ENCODE data around the gene UNC93A. TPM values are rescaled to one million over a fixed set of nuclear protein-coding genes. Genes with fewer than 3 reads are reported as not detected.
"Not testable (repeated sequence)": the region's sequence is repeated elsewhere in the genome, so short reads cannot be mapped to it uniquely, and the experiment has no call there.

Gene UNC93A
- total RNA-seq, 2 experiments from 2014 or later, result not detected

DNA sequence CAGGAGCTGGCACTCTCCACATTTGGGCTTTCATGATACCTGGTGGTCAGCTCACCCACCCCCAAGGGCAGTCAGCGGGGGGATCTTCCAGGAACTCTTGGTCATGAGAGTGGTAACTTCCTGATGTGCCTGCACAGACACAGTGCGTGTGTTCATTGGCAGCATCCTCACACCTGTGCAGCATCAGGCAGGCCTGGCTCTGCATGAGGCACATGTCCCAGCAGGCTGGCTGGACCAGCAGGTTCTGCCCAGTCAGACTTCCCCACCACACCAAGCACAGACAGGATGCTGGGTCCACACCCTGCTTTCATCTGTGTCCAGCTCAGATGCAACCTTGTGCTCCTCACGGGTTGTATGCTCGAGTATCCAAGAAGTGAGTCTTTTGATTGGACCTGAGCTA lies 15.7 kb upstream of the UNC93A start:
- DNase-seq (no peak), ATAC-seq (no peak)
- Mint-ChIP-seq H3K4me1 (ENCODE audit: low read depth) (no peaks in the 10 kb centered on the region), H3K4me3 (no peak overlapping the region), H3K27me3 (peaks cover 9% of the 10 kb centered on the region), H3K9me3 (no peaks in the 10 kb centered on the region), H3K27ac (no peak overlapping the region), H3K36me3 (ENCODE audit: low read depth) (no peaks in the 10 kb centered on the region)
- ChIA-PET CTCF (interaction anchor here (1.6 kb wide), 1 partner anchor 76 kb away, joined by 4 read pairs; no protein-coding TSS in a partner anchor), POLR2A (no interaction called here)
- TF ChIP-seq, protein P1, sequence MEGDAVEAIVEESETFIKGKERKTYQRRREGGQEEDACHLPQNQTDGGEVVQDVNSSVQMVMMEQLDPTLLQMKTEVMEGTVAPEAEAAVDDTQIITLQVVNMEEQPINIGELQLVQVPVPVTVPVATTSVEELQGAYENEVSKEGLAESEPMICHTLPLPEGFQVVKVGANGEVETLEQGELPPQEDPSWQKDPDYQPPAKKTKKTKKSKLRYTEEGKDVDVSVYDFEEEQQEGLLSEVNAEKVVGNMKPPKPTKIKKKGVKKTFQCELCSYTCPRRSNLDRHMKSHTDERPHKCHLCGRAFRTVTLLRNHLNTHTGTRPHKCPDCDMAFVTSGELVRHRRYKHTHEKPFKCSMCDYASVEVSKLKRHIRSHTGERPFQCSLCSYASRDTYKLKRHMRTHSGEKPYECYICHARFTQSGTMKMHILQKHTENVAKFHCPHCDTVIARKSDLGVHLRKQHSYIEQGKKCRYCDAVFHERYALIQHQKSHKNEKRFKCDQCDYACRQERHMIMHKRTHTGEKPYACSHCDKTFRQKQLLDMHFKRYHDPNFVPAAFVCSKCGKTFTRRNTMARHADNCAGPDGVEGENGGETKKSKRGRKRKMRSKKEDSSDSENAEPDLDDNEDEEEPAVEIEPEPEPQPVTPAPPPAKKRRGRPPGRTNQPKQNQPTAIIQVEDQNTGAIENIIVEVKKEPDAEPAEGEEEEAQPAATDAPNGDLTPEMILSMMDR (IDR thresholded peaks at IDR 0.05), result no peak
- intact Hi-C loops (cut with micrococcal nuclease), result no loop called here

- intact Hi-C loops (cut with micrococcal nuclease), result no loop called here
- CTCF ChIA-PET, result interaction anchor here (1.6 kb wide), 1 partner anchor 75 kb away, joined by 4 read pairs; no protein-coding TSS in a partner anchor
- POLR2A ChIA-PET, result no interaction called here
These were observed 14.2 kb upstream of the UNC93A start for GRCh38 chr6:167276772-167277533.

GRCh38 chr6:167278173-167278940 lies 12.8 kb upstream of the UNC93A start:
- H3K4me1 Mint-ChIP-seq (ENCODE audit: low read depth); CTCF ChIA-PET; H3K4me3 Mint-ChIP-seq; H3K9me3 Mint-ChIP-seq; H3K36me3 Mint-ChIP-seq (ENCODE audit: low read depth); H3K27me3 Mint-ChIP-seq; intact Hi-C loops (cut with micrococcal nuclease); DNase-seq; POLR2A ChIA-PET; ATAC-seq; H3K27ac Mint-ChIP-seq: not testable (repeated sequence)

More at GRCh38 chr6:167276772-167277533, 14.2 kb upstream of the UNC93A start:
- ATAC-seq (no peak), DNase-seq (no peak)
- Mint-ChIP-seq H3K4me3 (no peak overlapping the region), H3K27me3 (peaks cover 9% of the 10 kb centered on the region), H3K4me1 (ENCODE audit: low read depth) (no peaks in the 10 kb centered on the region), H3K36me3 (ENCODE audit: low read depth) (no peaks in the 10 kb centered on the region), H3K9me3 (no peaks in the 10 kb centered on the region), H3K27ac (no peak overlapping the region)
- TF ChIP-seq, protein P1 (IDR thresholded peaks at IDR 0.05), result no peak

- POLR2A ChIA-PET, result no interaction called here
- Mint-ChIP-seq H3K9me3 (no peaks in the 10 kb centered on the region), H3K4me1 (ENCODE audit: low read depth) (no peaks in the 10 kb centered on the region), H3K27ac (no peak overlapping the region), H3K4me3 (no peak overlapping the region), H3K36me3 (ENCODE audit: low read depth) (no peaks in the 10 kb centered on the region), H3K27me3 (peaks cover 9% of the 10 kb centered on the region)
- DNase-seq (no peak), ATAC-seq (no peak)
- CTCF ChIA-PET, result no interaction called here
- TF ChIP-seq, protein P1 (IDR thresholded peaks at IDR 0.05), result no peak
- intact Hi-C loops (cut with micrococcal nuclease), result no loop called here
These were observed 11.2 kb upstream of the UNC93A start for GRCh38 chr6:167279766-167280446.

- H3K27ac Mint-ChIP-seq; H3K36me3 Mint-ChIP-seq (ENCODE audit: low read depth); H3K4me3 Mint-ChIP-seq; intact Hi-C loops (cut with micrococcal nuclease); H3K4me1 Mint-ChIP-seq (ENCODE audit: low read depth); CTCF ChIA-PET; DNase-seq; POLR2A ChIA-PET; ATAC-seq; H3K9me3 Mint-ChIP-seq; H3K27me3 Mint-ChIP-seq: not testable (repeated sequence)
These were observed 10.6 kb upstream of the UNC93A start for GRCh38 chr6:167280466-167280865.
